SK-N-SH (cell line): Measurements from ENCODE around the gene CAMTA2. TPM values are rescaled to one million over a fixed set of nuclear protein-coding genes. Genes with fewer than 3 reads are reported as not detected.

Experiments used
- CTCF ChIA-PET: fragments of 300-600, 350-600 bp; formaldehyde crosslinking; extraction: SDS; loops from one replicate; lab custom pipeline; 2021; lab: Yijun Ruan, JAX
- POLR2A ChIA-PET: fragments of 350-600 bp; sonication (Branson Sonifier 250); formaldehyde crosslinking; extraction: SDS; loops from one replicate; lab custom pipeline; 2020; ENCODE audit warnings: antibody characterized with exemption, inconsistent platforms; lab: Yijun Ruan, JAX
- DNase-seq: peaks from one replicate; pipeline ENCODE4 v3.0.0; 2012
- H2AFZ ChIP-seq: fragments of 200-600 bp; sonication (generic); 2 replicates; pipeline ENCODE4 v1.8.1; 2016; ENCODE audit warnings: antibody characterized with exemption, mild to moderate bottlenecking, low read depth
- H3F3A ChIP-seq: fragments of 200-600 bp; sonication (generic); replicated peaks from 2 replicates; pipeline ENCODE3; 2016; ENCODE audit warnings: antibody characterized with exemption, mild to moderate bottlenecking; ENCODE audit not compliant: insufficient read depth
- H3K27ac ChIP-seq, 2 experiments: fragments of 200-500 bp in 1 of 2; fragments of 200-600 bp in 1 of 2; sonication (Bioruptor generic) in 1 of 2; sonication (generic), shearing (Covaris generic) in 1 of 2; 2 replicates each; pipeline versions ENCODE4 v1.5.1 to v1.6.1; 2014 to 2016; ENCODE audit warnings: low read depth in 2 of 2, inconsistent platforms in 1 of 2, low read length in 1 of 2, mild to moderate bottlenecking in 1 of 2, mixed read lengths in 1 of 2
- H3K27me3 ChIP-seq: fragments of 200-600 bp; sonication (generic), shearing (Covaris generic); 2 replicates; pipeline ENCODE4 v1.6.1; 2016; ENCODE audit warnings: mixed run types; ENCODE audit not compliant: insufficient read depth
- H3K36me3 ChIP-seq, 2 experiments: fragments of 200-500 bp in 1 of 2; fragments of 200-600 bp in 1 of 2; sonication (Bioruptor generic) in 1 of 2; sonication (generic) in 1 of 2; replicated peaks in 1 of 2; 2 replicates each; pipeline versions ENCODE3 to v1.5.1; 2014 to 2016; ENCODE audit warnings: low read length in 1 of 2, mild to moderate bottlenecking in 1 of 2; ENCODE audit not compliant: insufficient read depth in 2 of 2, control insufficient read depth in 1 of 2
- H3K4me1 ChIP-seq, 2 experiments: fragments of 200-500 bp in 1 of 2; fragments of 200-600 bp in 1 of 2; sonication (Bioruptor generic) in 1 of 2; sonication (generic), shearing (Covaris generic) in 1 of 2; 2 replicates each; pipeline versions ENCODE4 v1.5.1 to v1.6.1; 2014 to 2016; ENCODE audit warnings: low read depth in 1 of 2, low read length in 1 of 2, mixed run types in 1 of 2; ENCODE audit not compliant: insufficient read depth in 2 of 2, control insufficient read depth in 1 of 2
- H3K4me2 ChIP-seq: fragments of 200-600 bp; sonication (generic), shearing (Covaris generic); 2 replicates; pipeline ENCODE4 v1.6.1; 2017; ENCODE audit warnings: mixed run types
- H3K4me3 ChIP-seq, 2 experiments: fragments of 200-500 bp in 1 of 2; fragments of 200-600 bp in 1 of 2; sonication (Bioruptor generic) in 1 of 2; sonication (generic), shearing (Covaris generic) in 1 of 2; 2 replicates each; pipeline versions ENCODE4 v1.5.1 to v1.8.1; 2014 to 2016; ENCODE audit warnings: low read depth in 2 of 2, inconsistent platforms in 1 of 2, low read length in 1 of 2, mild to moderate bottlenecking in 1 of 2, mixed read lengths in 1 of 2, moderate library complexity in 1 of 2
- H3K79me2 ChIP-seq: fragments of 200-600 bp; sonication (generic); 2 replicates; pipeline ENCODE4 v1.8.1; 2017; ENCODE audit warnings: mild to moderate bottlenecking; ENCODE audit not compliant: insufficient read depth
- H3K9ac ChIP-seq: fragments of 200-600 bp; sonication (generic); 2 replicates; pipeline ENCODE4 v1.6.1; 2017; ENCODE audit warnings: mixed run types
- H3K9me2 ChIP-seq: fragments of 200-600 bp; sonication (generic); 2 replicates; pipeline ENCODE4 v1.6.1; 2017; ENCODE audit warnings: mixed run types
- H3K9me3 ChIP-seq: fragments of 200-600 bp; sonication (generic); 2 replicates; pipeline ENCODE4 v1.6.1; 2017; ENCODE audit warnings: mixed run types, mild to moderate bottlenecking, moderate library complexity
- H4K20me1 ChIP-seq: fragments of 200-600 bp; sonication (generic); 2 replicates; pipeline ENCODE4 v1.6.1; 2017; ENCODE audit warnings: mild to moderate bottlenecking, mixed run types; ENCODE audit not compliant: insufficient read depth
- ELF1 ChIP-seq: IDR thresholded peaks from 2 replicates; pipeline ENCODE4 v1.4.0; 2012
- EZH2phosphoT487 ChIP-seq: fragments of 200-600 bp; sonication (generic); IDR thresholded peaks from 2 replicates; pipeline ENCODE4 v1.6.1; 2017; ENCODE audit warnings: low read depth, mixed run types, mild to moderate bottlenecking, antibody characterized with exemption, moderate library complexity, borderline replicate concordance
- FOSL2 ChIP-seq: IDR thresholded peaks from 2 replicates; pipeline ENCODE4 v1.4.0; 2012; ENCODE audit warnings: low read depth, mild to moderate bottlenecking, moderate library complexity, borderline replicate concordance
- FOXJ3 ChIP-seq: sonication (generic); formaldehyde crosslinking; IDR thresholded peaks from 2 replicates; pipeline ENCODE4 v1.5.1; 2020; ENCODE audit warnings: mild to moderate bottlenecking, missing genetic modification reagents
- FOXM1 ChIP-seq: IDR thresholded peaks from 2 replicates; pipeline ENCODE4 v1.4.0; 2012; ENCODE audit warnings: low read depth, mild to moderate bottlenecking
- GATA2 ChIP-seq: sonication (generic); formaldehyde crosslinking; IDR thresholded peaks from 2 replicates; pipeline ENCODE4 v1.5.0; 2020; ENCODE audit warnings: mild to moderate bottlenecking, missing genetic modification reagents
- JUND ChIP-seq: IDR thresholded peaks from 2 replicates; pipeline ENCODE4 v1.4.0; 2012
- MEF2A ChIP-seq: IDR thresholded peaks from 2 replicates; pipeline ENCODE4 v1.4.0; 2012; ENCODE audit warnings: low read depth, borderline replicate concordance
- NFIC ChIP-seq: IDR thresholded peaks from 2 replicates; pipeline ENCODE4 v1.4.0; 2012; ENCODE audit warnings: borderline replicate concordance
- PBX3 ChIP-seq: IDR thresholded peaks from 2 replicates; pipeline ENCODE4; 2012
- REST ChIP-seq: IDR thresholded peaks from 2 replicates; pipeline ENCODE4 v1.6.1; 2012; ENCODE audit warnings: mild to moderate bottlenecking, low read depth, low read length, moderate library complexity
- RFX5 ChIP-seq: IDR thresholded peaks from 2 replicates; pipeline ENCODE4 v1.6.1; 2012; ENCODE audit warnings: mild to moderate bottlenecking, improper control_type of control experiment, low read length
- SIN3A ChIP-seq: IDR thresholded peaks from 2 replicates; pipeline ENCODE4 v1.6.1; 2012; ENCODE audit warnings: low read depth, mild to moderate bottlenecking, low read length, moderate library complexity, borderline replicate concordance
- SMC3 ChIP-seq: IDR thresholded peaks from 2 replicates; pipeline ENCODE4 v1.6.1; 2012; ENCODE audit warnings: low read depth, low read length, improper control_type of control experiment
- TAF1 ChIP-seq: IDR thresholded peaks from 2 replicates; pipeline ENCODE4 v1.6.1; 2012; ENCODE audit warnings: low read depth, mild to moderate bottlenecking, low read length, moderate library complexity, borderline replicate concordance
- YY1 ChIP-seq: IDR thresholded peaks from 2 replicates; pipeline ENCODE4 v1.4.0; 2012; ENCODE audit warnings: low read depth, mild to moderate bottlenecking
- ZBTB33 ChIP-seq: IDR thresholded peaks from 2 replicates; pipeline ENCODE4 v1.4.0; 2012; ENCODE audit warnings: low read depth, borderline replicate concordance
- polyA plus RNA-seq, 3 experiments: library from polyadenylated mRNA; depleted of rRNA; stranded (reverse); fragments of >200 nt; gene quantifications; 2 replicates each; pipeline ENCODE4 v1.2.3, GENCODE V29; 2012
- TF ChIP-seq, protein P1 (sequence below): IDR thresholded peaks from 2 replicates; pipeline ENCODE4 v1.4.0; 2012; ENCODE audit warnings: low read depth, borderline replicate concordance
- TF ChIP-seq, protein P2 (sequence below): fragments of 150-350 bp; IDR thresholded peaks from 2 replicates; pipeline ENCODE4 v1.6.1; 2017; ENCODE audit warnings: antibody characterized with exemption, low read length, low read depth, borderline replicate concordance

CAMTA2 gene
- polyA plus RNA-seq, 1 of the 3 experiments (the other 2 are of a cell fraction): 27.0 TPM

GRCh38 chr17:4935650-4936049 lies 51.8 kb downstream of the CAMTA2 start:
- TF ChIP-seq ZBTB33: no peak
- no peak for TF ChIP-seq MEF2A
- TF ChIP-seq, protein P1, sequence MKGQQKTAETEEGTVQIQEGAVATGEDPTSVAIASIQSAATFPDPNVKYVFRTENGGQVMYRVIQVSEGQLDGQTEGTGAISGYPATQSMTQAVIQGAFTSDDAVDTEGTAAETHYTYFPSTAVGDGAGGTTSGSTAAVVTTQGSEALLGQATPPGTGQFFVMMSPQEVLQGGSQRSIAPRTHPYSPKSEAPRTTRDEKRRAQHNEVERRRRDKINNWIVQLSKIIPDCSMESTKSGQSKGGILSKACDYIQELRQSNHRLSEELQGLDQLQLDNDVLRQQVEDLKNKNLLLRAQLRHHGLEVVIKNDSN: no peak
- TF ChIP-seq FOXJ3 (CRISPR knock-in tag): no peak
- TF ChIP-seq JUND: no peak
- TF ChIP-seq FOSL2: no peak
- no peak for TF ChIP-seq GATA2 (CRISPR knock-in tag)
- TF ChIP-seq NFIC: no peak
- TF ChIP-seq REST: no peak
- TF ChIP-seq YY1: no peak
- no peak for TF ChIP-seq PBX3
- no peak for TF ChIP-seq TAF1
- TF ChIP-seq EZH2phosphoT487: no peak
- TF ChIP-seq RFX5: no peak
- TF ChIP-seq SMC3: no peak
- TF ChIP-seq ELF1: no peak
- TF ChIP-seq, protein P2, sequence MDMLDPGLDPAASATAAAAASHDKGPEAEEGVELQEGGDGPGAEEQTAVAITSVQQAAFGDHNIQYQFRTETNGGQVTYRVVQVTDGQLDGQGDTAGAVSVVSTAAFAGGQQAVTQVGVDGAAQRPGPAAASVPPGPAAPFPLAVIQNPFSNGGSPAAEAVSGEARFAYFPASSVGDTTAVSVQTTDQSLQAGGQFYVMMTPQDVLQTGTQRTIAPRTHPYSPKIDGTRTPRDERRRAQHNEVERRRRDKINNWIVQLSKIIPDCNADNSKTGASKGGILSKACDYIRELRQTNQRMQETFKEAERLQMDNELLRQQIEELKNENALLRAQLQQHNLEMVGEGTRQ: no peak
- TF ChIP-seq FOXM1: no peak
- no peak for TF ChIP-seq SIN3A
- peaks cover 5% of the 10 kb centered on the region for H3F3A ChIP-seq
- CTCF ChIA-PET: interaction anchor here (1.7 to 2.3 kb wide), 3 partner anchors 11 to 27 kb away, joined by 5 to 11 read pairs (median 10); no protein-coding TSS in a partner anchor
- H3K9me3 ChIP-seq: no peaks in the 10 kb centered on the region
- POLR2A ChIA-PET: no interaction called here
- no peak overlapping the region for H2AFZ ChIP-seq
- no peak overlapping the region for H3K4me3 ChIP-seq
- no peaks in the 10 kb centered on the region for H4K20me1 ChIP-seq
- no peaks in the 10 kb centered on the region for H3K9me2 ChIP-seq
- no peak overlapping the region for H3K4me2 ChIP-seq
- H3K4me1 ChIP-seq: peaks cover 7 to 22% of the 10 kb centered on the region in 2 experiments; a peak in 2 of 4 replicates
- H3K27ac ChIP-seq: no peak overlapping the region
- H3K36me3 ChIP-seq: peaks cover 15 to 16% of the 10 kb centered on the region in 2 experiments
- DNase-seq: no peak
- no peak overlapping the region for H3K9ac ChIP-seq
- peaks cover 19% of the 10 kb centered on the region; the same call in 1 of the 2 replicates for H3K79me2 ChIP-seq
- H3K27me3 ChIP-seq: no peaks in the 10 kb centered on the region
